ENCODE results near the gene SHROOM2. TPM values are rescaled to one million over a fixed set of nuclear protein-coding genes. Genes with fewer than 3 reads are reported as not detected.

The SHROOM2 gene
- total RNA-seq, 1 experiment from 2014 or later = 5.3 TPM

DNA sequence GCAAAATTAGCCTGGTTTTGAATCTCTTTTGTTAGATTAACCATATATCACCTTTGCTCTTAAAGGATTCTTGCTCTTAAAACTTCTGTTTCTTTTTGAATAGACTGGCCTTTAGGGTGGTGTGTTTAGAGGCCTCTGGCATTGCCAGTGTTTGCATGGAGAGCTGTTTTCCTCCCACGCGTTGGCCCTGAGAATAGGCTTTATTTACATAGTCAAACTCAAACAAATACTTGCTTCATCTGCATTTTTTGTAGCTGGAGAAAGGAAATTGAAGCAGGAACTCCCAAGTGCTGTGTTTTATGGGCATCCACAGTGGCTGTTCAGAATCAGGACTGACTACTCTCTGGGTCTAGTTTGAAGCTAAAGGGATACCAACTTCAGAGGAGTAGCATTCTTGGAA, 2.7 kb downstream of the SHROOM2 start:
- H3K4me3 ChIP-seq (replicated peaks in 1 of 2; ENCODE audit: low read depth in 1 of 2, low read length in 2 of 2) = no peak overlapping the region
- no peaks in the 10 kb centered on the region for H3K9me2 ChIP-seq (ENCODE audit: insufficient read depth)
- H3K27me3 ChIP-seq (ENCODE audit: insufficient read depth, low read length) = no peaks in the 10 kb centered on the region
- DNase-seq (ENCODE audit: low read depth, low spot score) = no peak
- ChIA-PET RAD21 (ENCODE audit: low non-redundant PET in 1 of 2, low total read pairs in 2 of 2, uncharacterized antibody in 2 of 2, unreplicated experiment in 2 of 2) (no interaction called here), CTCF (no interaction called here), POLR2A (no interaction called here)
- no peaks in the 10 kb centered on the region for H3K79me2 ChIP-seq (ENCODE audit: insufficient read depth, low read length)
- no peak overlapping the region for H3K27ac ChIP-seq (ENCODE audit: low read depth, low read length)
- ATAC-seq = no peak
- H2AFZ ChIP-seq (ENCODE audit: low read depth, low read length, poor library complexity, severe bottlenecking) = no peak overlapping the region
- no peak overlapping the region for H3K4me2 ChIP-seq (ENCODE audit: low read length)
- H3K4me1 ChIP-seq (ENCODE audit: control insufficient read depth in 1 of 2, insufficient read depth in 2 of 2, low read length in 2 of 2) = peaks cover 0 to 16% of the 10 kb centered on the region in 2 experiments; a peak in 3 of 4 replicates
- no peak overlapping the region for H3K9ac ChIP-seq (ENCODE audit: low read length)
- no peaks in the 10 kb centered on the region for H3K9me3 ChIP-seq (ENCODE audit: control insufficient read depth in 1 of 2, insufficient read depth in 1 of 2, low read depth in 1 of 2, low read length in 2 of 2)
- TF ChIP-seq FOSL1 (IDR thresholded peaks at IDR 0.05; ENCODE audit: low read depth) (no peak), ELF1 (IDR thresholded peaks at IDR 0.05; ENCODE audit: borderline replicate concordance, low read depth) (no peak), EZH2phosphoT487 (IDR thresholded peaks at IDR 0.05; ENCODE audit: borderline replicate concordance) (no peak), POLR2A (IDR thresholded peaks at IDR 0.05; ENCODE audit: borderline replicate concordance, extremely low read depth, insufficient read depth, insufficient read length) (no peak), SP1 (IDR thresholded peaks at IDR 0.05; ENCODE audit: low read depth) (no peak)
- H3K36me3 ChIP-seq (ENCODE audit: control insufficient read depth in 1 of 2, insufficient read depth in 2 of 2, low read length in 2 of 2) = no peaks in the 10 kb centered on the region
- intact Hi-C loops (cut with micrococcal nuclease) = loop anchor here (5.0 kb wide), 1 partner anchor 38 kb away; no protein-coding TSS in a partner anchor
- H4K20me1 ChIP-seq (ENCODE audit: insufficient read depth) = no peaks in the 10 kb centered on the region
- BruUV-seq (replicated peaks) = no TSS peak

DNA sequence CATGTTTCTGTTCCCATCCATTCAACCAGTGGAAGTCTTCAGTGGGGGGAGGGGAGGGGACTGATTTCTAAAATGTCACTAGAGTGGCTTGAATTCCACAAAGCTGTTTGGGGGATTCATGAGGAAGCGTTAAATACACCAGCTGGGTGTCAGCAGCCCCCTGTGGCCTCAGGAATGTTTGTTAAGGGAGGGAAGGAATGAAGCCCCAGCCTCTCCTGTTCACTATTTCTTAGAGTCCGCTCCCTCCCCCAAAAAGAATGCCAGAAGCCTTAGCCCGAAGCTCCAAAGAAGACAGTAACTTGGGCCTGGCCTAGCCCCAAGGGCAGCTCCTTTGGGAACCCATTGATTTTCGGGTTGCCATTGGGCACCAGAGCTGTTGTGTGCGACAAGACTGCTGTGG, 3.3 kb downstream of the SHROOM2 start:
- Histone ChIP-seq H3K36me3 (ENCODE audit: control insufficient read depth in 1 of 2, insufficient read depth in 2 of 2, low read length in 2 of 2) (no peaks in the 10 kb centered on the region), H4K20me1 (ENCODE audit: insufficient read depth) (no peaks in the 10 kb centered on the region), H3K9me2 (ENCODE audit: insufficient read depth) (no peaks in the 10 kb centered on the region), H3K9me3 (ENCODE audit: control insufficient read depth in 1 of 2, insufficient read depth in 1 of 2, low read depth in 1 of 2, low read length in 2 of 2) (no peaks in the 10 kb centered on the region), H3K27me3 (ENCODE audit: insufficient read depth, low read length) (no peaks in the 10 kb centered on the region), H3K79me2 (ENCODE audit: insufficient read depth, low read length) (no peaks in the 10 kb centered on the region), H2AFZ (ENCODE audit: low read depth, low read length, poor library complexity, severe bottlenecking) (no peak overlapping the region), H3K9ac (ENCODE audit: low read length) (no peak overlapping the region), H3K27ac (ENCODE audit: low read depth, low read length) (no peak overlapping the region), H3K4me2 (ENCODE audit: low read length) (no peak overlapping the region), H3K4me3 (replicated peaks in 1 of 2; ENCODE audit: low read depth in 1 of 2, low read length in 2 of 2) (no peak overlapping the region), H3K4me1 (ENCODE audit: control insufficient read depth in 1 of 2, insufficient read depth in 2 of 2, low read length in 2 of 2) (peaks cover 0 to 16% of the 10 kb centered on the region in 2 experiments; a peak in 3 of 4 replicates)
- BruUV-seq (replicated peaks) = no TSS peak
- DNase-seq (ENCODE audit: low read depth, low spot score) (no peak), ATAC-seq (no peak)
- TF ChIP-seq SRF (IDR thresholded peaks at IDR 0.05; ENCODE audit: low read depth) (no peak), SIN3A (IDR thresholded peaks at IDR 0.05; ENCODE audit: low read depth) (no peak), EZH2 (IDR thresholded peaks at IDR 0.05) (no peak), POLR2A (IDR thresholded peaks at IDR 0.05; ENCODE audit: borderline replicate concordance, extremely low read depth, insufficient read depth, insufficient read length) (no peak), CEBPB (IDR thresholded peaks at IDR 0.05; ENCODE audit: low read depth) (no peak), RAD21 (IDR thresholded peaks at IDR 0.05; ENCODE audit: low read depth) (no peak), EZH2phosphoT487 (IDR thresholded peaks at IDR 0.05; ENCODE audit: borderline replicate concordance) (no peak)
- TF ChIP-seq, protein P1, sequence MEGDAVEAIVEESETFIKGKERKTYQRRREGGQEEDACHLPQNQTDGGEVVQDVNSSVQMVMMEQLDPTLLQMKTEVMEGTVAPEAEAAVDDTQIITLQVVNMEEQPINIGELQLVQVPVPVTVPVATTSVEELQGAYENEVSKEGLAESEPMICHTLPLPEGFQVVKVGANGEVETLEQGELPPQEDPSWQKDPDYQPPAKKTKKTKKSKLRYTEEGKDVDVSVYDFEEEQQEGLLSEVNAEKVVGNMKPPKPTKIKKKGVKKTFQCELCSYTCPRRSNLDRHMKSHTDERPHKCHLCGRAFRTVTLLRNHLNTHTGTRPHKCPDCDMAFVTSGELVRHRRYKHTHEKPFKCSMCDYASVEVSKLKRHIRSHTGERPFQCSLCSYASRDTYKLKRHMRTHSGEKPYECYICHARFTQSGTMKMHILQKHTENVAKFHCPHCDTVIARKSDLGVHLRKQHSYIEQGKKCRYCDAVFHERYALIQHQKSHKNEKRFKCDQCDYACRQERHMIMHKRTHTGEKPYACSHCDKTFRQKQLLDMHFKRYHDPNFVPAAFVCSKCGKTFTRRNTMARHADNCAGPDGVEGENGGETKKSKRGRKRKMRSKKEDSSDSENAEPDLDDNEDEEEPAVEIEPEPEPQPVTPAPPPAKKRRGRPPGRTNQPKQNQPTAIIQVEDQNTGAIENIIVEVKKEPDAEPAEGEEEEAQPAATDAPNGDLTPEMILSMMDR (IDR thresholded peaks at IDR 0.05 in 2 of 3, conservative IDR thresholded peaks at IDR 0.05 in 1 of 3; ENCODE audit: borderline replicate concordance in 1 of 3, insufficient read depth in 1 of 3, low read depth in 2 of 3, low read length in 2 of 3) = no peak
- ChIA-PET POLR2A (no interaction called here), CTCF (no interaction called here), RAD21 (ENCODE audit: low non-redundant PET in 1 of 2, low total read pairs in 2 of 2, uncharacterized antibody in 2 of 2, unreplicated experiment in 2 of 2) (no interaction called here)
- intact Hi-C loops (cut with micrococcal nuclease) = loop anchor here (5.0 kb wide), 1 partner anchor 38 kb away; no protein-coding TSS in a partner anchor

Data from HCT116 (cell line).